NCI-H2196 treated with DMSO at 0.1 percent for 48 hours (cell line): ENCODE measurements around the gene IL1B.

Source experiments
- DNase-seq: peaks from one replicate; lab custom pipeline; 2025; ENCODE audit not compliant: unreplicated experiment; lab: John Stamatoyannopoulos, UW

IL1B gene

GRCh38 chr2:112807233-112807807 lies 29.3 kb downstream of the IL1B start:
- DNase-seq = no peak

DNA sequence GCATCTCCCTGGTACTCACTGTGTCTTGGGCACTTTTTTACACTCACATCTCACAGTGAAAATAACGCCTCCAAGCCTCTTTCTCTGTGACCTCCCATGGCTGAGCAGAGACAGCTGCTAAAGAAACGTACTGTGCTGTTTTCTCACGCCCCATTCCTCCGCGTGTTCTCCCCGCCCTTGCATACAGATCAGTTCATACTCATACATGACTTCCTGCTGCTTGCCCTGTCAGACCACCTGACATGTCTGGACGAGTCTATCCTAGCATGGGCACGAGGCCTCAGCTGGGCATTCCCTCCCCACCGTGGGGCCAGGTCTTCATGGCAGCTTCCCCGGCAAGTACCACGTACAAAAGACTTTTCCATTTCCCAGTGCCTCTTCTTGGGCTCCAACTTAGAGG lies 31.0 kb downstream of the IL1B start:
- no peak for DNase-seq

DNA sequence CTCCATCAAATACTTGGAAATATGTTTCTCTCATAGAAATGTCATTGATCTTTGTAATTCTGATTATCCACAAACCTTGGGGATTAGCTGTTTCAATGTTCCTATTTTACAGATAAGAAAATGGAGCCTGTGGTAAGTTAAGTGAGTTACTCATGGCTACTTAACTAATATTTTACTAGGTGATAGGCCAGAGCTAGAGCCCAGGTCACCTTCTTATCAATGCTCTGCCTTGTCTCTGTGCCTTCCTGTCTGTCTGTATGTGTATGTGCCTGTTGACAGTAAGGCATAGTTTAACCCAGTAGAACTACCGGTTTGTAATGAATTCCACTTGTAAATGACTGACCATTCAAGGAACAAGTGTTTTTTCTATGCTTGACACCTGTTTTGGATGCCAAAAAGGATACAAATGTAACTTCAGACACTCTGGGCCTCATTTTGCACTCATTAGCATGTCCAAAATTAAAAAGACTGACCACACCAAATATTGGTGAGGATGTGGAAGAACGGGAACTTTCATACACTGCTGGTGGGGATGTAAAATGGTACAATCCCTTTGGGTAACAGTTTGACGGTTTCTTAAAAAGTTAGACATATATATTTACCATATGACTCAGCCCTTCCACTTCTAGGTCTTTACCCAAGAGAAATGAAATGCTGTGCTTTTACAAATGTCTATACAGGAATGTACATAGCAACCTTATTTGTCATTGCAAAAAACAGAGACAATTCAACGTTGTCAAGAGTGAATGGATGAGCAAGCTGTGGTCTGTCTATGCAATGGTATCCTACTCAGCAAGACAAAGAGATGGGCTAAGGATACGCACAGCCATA lies 32.7 kb downstream of the IL1B start:
- DNase-seq = no peak

GRCh38 chr2:112800881-112801583 lies 35.5 kb downstream of the IL1B start:
- DNase-seq = no peak

DNA sequence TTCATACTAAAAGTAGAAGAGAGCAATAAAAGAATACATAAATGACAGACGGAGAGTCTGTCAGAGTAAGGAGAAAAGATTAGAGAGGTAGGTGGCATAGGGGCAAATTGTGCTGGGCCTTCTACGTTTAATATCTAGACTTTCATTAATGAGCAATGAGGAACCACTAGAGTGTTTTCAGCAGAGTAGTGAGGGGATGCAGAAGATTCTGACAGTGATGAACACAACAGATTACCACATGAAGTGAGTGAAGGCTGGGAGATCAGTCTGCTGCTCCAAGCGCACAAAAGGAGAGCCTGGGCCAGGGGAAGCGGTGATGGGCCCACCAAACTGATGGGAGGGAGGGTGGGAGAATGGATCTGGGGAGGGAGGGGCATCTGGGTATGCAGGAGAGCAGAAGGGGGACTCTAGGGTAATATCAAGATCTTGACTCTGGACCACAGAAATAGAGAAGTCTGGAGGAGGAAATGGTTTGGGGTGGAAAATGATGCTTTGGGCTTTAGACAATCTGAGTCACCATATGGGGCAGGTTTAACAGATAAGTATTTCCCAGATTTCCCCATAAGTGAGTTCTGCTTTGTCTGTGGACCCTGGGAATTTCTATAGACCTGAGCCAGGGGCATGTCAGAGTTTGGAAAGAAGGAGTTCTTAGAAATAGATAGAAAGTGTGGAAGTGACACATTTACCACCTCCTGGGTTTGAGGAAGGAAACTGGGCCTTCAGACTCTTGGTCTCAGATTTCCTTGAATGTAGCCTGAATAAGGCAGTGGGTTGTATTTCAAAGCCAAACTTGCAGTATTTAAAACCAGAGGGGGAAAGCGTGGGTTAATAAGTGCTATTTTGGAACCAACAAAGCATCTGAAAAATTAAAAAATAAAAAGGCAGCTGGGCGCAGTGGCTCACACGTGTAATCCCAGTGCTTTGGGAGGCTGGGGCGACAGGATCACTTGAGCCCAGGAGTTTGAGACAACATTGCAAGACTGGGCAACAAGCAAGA lies 37.3 kb downstream of the IL1B start:
- DNase-seq = no peak

DNA sequence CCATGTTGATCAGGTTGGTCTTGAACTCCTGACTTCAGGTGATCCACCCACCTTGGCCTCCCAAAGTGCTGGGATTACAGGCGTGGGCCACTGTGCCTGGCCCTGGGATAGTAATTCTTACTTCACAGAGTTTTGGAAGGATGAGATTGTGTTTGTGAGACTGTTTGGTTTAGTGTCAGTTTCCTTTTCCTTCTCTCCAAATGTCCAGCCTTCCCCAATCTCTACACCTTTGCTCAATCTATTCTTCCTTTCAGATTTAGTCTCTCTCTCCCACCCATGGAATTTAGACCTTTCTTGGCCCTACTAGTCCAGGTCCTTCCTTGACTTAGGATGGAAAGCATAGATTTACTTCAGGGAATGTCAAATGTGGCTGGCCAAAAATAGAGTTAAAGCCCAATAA lies 40.1 kb downstream of the IL1B start:
- DNase-seq = no peak

GRCh38 chr2:112795774-112796173 lies 40.8 kb downstream of the IL1B start:
- DNase-seq = no peak

DNA sequence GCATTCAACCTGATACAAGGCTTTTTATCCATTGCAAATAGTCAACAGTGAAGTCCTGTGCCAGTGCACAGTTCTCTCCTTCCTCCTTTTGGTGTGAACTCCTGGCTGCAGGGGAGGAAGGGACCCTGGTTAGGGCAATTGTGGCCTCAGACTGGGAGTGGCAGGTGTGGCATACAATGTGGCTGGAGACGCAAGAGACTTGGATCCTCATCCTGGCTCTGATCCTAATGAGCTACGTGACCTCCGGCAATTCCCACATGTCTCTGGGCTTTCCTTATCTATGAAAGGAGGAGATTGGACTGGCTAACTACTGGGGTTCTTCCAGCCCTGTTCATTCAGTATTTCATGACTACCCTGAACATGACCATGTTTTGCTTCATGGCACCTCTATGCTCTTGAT lies 41.7 kb downstream of the IL1B start:
- no peak for DNase-seq

- no peak for DNase-seq
These were observed 42.3 kb downstream of the IL1B start for GRCh38 chr2:112794131-112794733.

DNA sequence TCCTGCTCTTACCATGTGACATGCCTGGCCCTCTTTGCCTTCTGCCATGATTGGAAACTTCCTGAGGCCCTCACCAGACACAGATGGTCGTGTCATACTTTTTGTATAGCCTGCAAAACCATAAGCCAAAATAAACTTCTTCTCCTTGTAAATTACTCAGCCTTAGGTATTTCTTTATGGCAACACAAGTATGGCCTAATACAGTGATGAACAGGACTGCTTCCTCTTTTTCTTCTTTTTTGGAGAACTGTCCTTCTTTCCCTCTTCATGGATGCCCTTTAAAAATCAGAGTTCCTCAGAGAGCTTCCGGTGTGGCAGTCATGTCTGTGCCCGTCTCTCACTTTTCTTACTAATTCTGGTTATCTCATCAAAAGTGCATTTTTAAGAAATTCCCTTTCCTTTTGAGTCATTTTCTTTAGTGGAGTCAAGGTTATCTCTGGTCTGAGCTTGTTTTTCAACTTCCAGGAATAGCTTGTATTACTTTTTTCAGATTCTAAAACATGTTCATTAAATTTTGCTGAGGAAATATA lies 43.1 kb downstream of the IL1B start:
- DNase-seq = no peak

DNA sequence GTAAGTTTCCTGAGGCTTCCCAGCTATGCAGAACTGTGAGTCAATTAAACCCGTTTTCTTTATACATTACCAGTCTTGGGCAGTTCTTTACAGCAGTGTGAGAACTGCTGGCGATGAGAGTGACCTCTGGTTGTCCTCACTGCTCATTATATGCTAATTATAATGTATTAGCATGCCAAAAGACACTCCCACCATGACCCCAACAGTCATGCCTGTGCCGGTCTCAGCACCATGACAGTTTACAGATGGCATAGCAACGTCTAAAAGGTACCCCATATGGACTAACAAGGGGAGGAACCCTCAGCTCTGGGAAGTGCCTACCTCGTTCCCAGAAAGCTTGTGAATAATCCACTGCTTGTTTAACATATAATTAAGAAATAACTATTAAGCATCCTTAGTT lies 44.2 kb downstream of the IL1B start:
- no peak for DNase-seq

GRCh38 chr2:112791693-112792230 lies 44.8 kb downstream of the IL1B start:
- no peak for DNase-seq

- no peak for DNase-seq
These were observed 45.6 kb downstream of the IL1B start for GRCh38 chr2:112791019-112791418.

- DNase-seq = no peak
These were observed 46.3 kb downstream of the IL1B start for GRCh38 chr2:112790305-112790704.

DNA sequence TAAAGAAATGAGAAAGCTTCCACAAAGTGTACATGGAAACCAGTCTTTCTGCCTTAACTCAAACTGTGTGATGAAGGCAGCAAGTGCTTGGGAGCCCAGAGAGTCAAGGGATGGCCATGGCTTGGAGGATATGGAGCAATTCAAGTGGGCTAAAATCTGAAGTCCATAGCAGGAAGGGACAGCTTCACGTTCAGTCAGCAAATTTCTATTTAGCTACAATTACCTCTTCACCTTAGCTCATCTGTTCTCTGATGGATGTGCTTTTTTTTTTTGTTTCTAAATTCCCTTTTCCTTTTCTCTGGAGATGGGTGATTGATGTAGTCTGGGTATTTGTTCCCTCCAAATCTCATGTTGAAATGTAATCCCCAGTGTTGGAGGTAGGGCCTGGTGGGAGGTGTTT lies 47.4 kb downstream of the IL1B start:
- DNase-seq = no peak

- DNase-seq = no peak
These were observed 47.9 kb downstream of the IL1B start for GRCh38 chr2:112788653-112789052.

DNA sequence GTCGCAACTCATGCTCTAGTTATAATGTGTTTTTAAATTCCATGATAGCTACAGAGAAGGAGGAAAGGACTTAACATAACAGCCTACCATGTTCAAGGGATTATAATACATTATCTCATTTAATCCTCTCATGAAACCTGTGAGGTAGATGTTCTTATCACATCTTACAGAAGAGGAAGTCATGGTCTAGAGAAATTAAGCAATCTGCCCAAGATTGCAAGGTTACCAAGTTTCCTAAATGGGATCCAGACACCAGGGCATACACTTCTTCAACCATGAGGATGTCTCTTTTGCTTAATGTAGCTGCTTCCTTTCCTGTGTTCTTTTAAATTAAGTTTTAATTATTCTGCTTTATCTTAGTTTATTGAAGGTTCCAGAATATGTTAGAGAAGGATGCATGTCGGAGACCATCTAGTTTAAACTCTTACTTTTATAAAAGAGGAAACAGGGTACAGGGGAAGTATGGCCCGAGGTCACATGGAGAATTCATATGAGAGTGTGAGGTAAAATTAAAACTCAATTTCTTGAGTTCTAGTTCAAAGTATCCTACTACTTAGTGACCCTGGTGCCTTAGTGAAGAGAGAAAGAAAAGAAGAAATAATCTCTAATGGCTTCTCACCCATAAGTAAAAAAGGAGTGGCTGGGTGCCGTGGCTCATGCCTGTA lies 48.7 kb downstream of the IL1B start:
- no peak for DNase-seq

DNA sequence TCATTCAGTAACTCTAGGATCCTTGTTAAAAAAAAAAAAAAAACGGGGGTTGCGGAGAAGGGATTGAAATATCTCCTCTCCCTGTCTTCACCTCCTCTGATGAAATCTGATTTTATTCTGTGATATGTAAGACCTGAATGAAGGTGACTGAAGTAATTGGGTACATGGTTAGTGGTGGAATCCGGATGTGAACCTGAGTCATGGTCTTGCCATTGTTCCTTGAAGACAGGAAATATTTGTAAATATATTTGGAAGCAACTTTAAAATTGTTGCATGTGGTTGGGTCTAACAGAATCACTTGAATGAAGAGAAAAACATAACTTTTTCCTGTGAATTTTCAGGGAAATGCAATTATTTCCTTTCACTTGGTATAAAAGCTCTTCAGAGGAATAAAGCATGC lies 49.3 kb downstream of the IL1B start:
- DNase-seq = no peak
